Endothelial cell of umbilical vein (primary cell): ENCODE measurements around the gene USP46. TPM values are rescaled to one million over a fixed set of nuclear protein-coding genes. Genes with fewer than 3 reads are reported as not detected.

Experiments
- BruUV-seq: library from RNA; stranded (reverse); fragments of 400-500 nt; replicated peaks from 2 replicates; lab custom pipeline; 2021; lab: Mats Ljungman, UMichigan
- CTCF ChIA-PET: fragments of 300-600, 350-600 bp; sonication (Branson Sonifier 250); formaldehyde crosslinking; loops from one replicate; lab custom pipeline; 2021; ENCODE audit warnings: antibody characterized with exemption, inconsistent platforms; lab: Charles Lee
- POLR2A ChIA-PET: fragments of 300-600, 350-600 bp; sonication (Branson Sonifier 250); formaldehyde crosslinking; loops from one replicate; lab custom pipeline; 2021; ENCODE audit warnings: antibody characterized with exemption, inconsistent platforms; lab: Charles Lee
- DNase-seq: peaks from one replicate; pipeline ENCODE4 v3.0.0-alpha.2; 2011; ENCODE audit warnings: low read depth, low spot score
- FAIRE-seq: peaks from 2 replicates; lab custom pipeline; 2011; peaks lifted over from hg19 to GRCh38; lab: Jason Lieb, UNC
- H2AFZ ChIP-seq: 2 replicates; pipeline ENCODE4 v1.6.0; 2012; ENCODE audit warnings: low read depth, low read length, control low read depth, inconsistent platforms
- H3K27ac ChIP-seq: 2 replicates; pipeline ENCODE4 v1.5.1; 2011; ENCODE audit warnings: low read depth, mild to moderate bottlenecking, control low read depth, low read length, moderate library complexity; ENCODE audit not compliant: insufficient read depth
- H3K27me3 ChIP-seq, 2 experiments: 2 replicates each; pipeline versions ENCODE4 v1.6.0 to v1.6.1; 2011; ENCODE audit warnings: low read length in 2 of 2, mixed read lengths in 1 of 2; ENCODE audit not compliant: control insufficient read depth in 2 of 2, insufficient read depth in 2 of 2
- H3K36me3 ChIP-seq, 2 experiments: 2 replicates in 1 of 2; 3 replicates in 1 of 2; pipeline ENCODE4 v1.5.1; 2011; ENCODE audit warnings: low read length in 2 of 2, mild to moderate bottlenecking in 1 of 2, moderate library complexity in 1 of 2; ENCODE audit not compliant: control insufficient read depth in 2 of 2, insufficient read depth in 2 of 2; ENCODE audit errors: extremely low read depth in 1 of 2
- H3K4me1 ChIP-seq: 3 replicates; pipeline ENCODE4 v1.5.1; 2011; ENCODE audit warnings: mild to moderate bottlenecking, low read length; ENCODE audit not compliant: control insufficient read depth, insufficient read depth; ENCODE audit errors: extremely low read depth
- H3K4me2 ChIP-seq: 2 replicates; pipeline ENCODE4 v1.6.1; 2011; ENCODE audit warnings: low read length, control low read depth, mixed read lengths; ENCODE audit not compliant: insufficient read depth
- H3K4me3 ChIP-seq, 3 experiments: fragments of 200-600 bp in 1 of 3; sonication (generic), shearing (Covaris generic) in 1 of 3; replicated peaks in 1 of 3; 2 replicates each; pipeline ENCODE4 v1.5.1; 2011 to 2016; ENCODE audit warnings: control low read depth in 3 of 3, low read length in 3 of 3, mild to moderate bottlenecking in 2 of 3, inconsistent platforms in 1 of 3, low read depth in 1 of 3, moderate library complexity in 1 of 3; ENCODE audit not compliant: insufficient read depth in 1 of 3
- H3K79me2 ChIP-seq: 2 replicates; pipeline ENCODE4 v1.6.0; 2012; ENCODE audit warnings: low read length, inconsistent platforms; ENCODE audit not compliant: control insufficient read depth, insufficient read depth
- H3K9ac ChIP-seq: replicated peaks from 2 replicates; pipeline ENCODE3; 2011; ENCODE audit warnings: low read length, control low read depth; ENCODE audit not compliant: insufficient read depth; ENCODE audit errors: extremely low read depth
- H3K9me1 ChIP-seq: replicated peaks from 3 replicates; pipeline ENCODE4 v1.6.0; 2011; ENCODE audit warnings: mild to moderate bottlenecking, low read length; ENCODE audit not compliant: control insufficient read depth, insufficient read depth; ENCODE audit errors: extremely low read depth
- H3K9me3 ChIP-seq: replicated peaks from 2 replicates; pipeline ENCODE4 v1.5.1; 2012; ENCODE audit warnings: low read length, inconsistent platforms; ENCODE audit not compliant: control insufficient read depth, insufficient read depth
- H4K20me1 ChIP-seq: replicated peaks from 2 replicates; pipeline ENCODE3; 2011; ENCODE audit warnings: mild to moderate bottlenecking, low read length; ENCODE audit not compliant: control insufficient read depth, insufficient read depth; ENCODE audit errors: extremely low read depth
- CTCF ChIP-seq, 2 donors: IDR thresholded peaks; 1 replicate in 1 of 2; 2 replicates in 1 of 2; pipeline ENCODE4 v1.5.1; 2011; ENCODE audit warnings: low read length in 2 of 2, mild to moderate bottlenecking in 2 of 2, moderate library complexity in 2 of 2, control low read depth in 1 of 2, inconsistent platforms in 1 of 2, low read depth in 1 of 2; ENCODE audit not compliant: insufficient read depth in 1 of 2; ENCODE audit errors: extremely low read depth in 1 of 2
- FOS ChIP-seq: IDR thresholded peaks from 2 replicates; pipeline ENCODE4 v1.6.1; 2011; ENCODE audit warnings: mild to moderate bottlenecking, low read length, moderate library complexity, borderline replicate concordance; ENCODE audit not compliant: insufficient read depth
- GATA2 ChIP-seq: IDR thresholded peaks from 2 replicates; pipeline ENCODE4 v1.7.0; 2011; ENCODE audit warnings: low read depth, mild to moderate bottlenecking, moderate library complexity, mixed read lengths, low read length; ENCODE audit not compliant: insufficient read length, insufficient read depth
- JUN ChIP-seq: IDR thresholded peaks from 2 replicates; pipeline ENCODE4 v1.6.1; 2011; ENCODE audit warnings: borderline replicate concordance, low read depth; ENCODE audit not compliant: insufficient read length, insufficient read depth
- MAX ChIP-seq: IDR thresholded peaks from 2 replicates; pipeline ENCODE4 v1.6.1; 2011; ENCODE audit not compliant: insufficient read depth, insufficient read length
- MYC ChIP-seq: IDR thresholded peaks from one replicate; pipeline ENCODE4 v1.6.1; 2011; ENCODE audit warnings: mild to moderate bottlenecking, low read depth, low read length
- POLR2A ChIP-seq: IDR thresholded peaks from 2 replicates; pipeline ENCODE4 v1.6.1; 2012; ENCODE audit warnings: low read depth, mild to moderate bottlenecking, control low read depth, low read length
- POLR2AphosphoS5 ChIP-seq: IDR thresholded peaks from 2 replicates; pipeline ENCODE4 v1.6.1; 2012; ENCODE audit warnings: low read depth, mild to moderate bottlenecking, control low read depth, low read length, moderate library complexity; ENCODE audit not compliant: insufficient read depth
- dilution Hi-C: fragments of 300-500 bp; cut with MboI; formaldehyde crosslinking; loops from one replicate; pipeline ENCODE4 v1.15.0; 2019; ENCODE audit warnings: low sequenced_read_pairs; ENCODE audit not compliant: extremely low pct_ligation_motif_present
- intact Hi-C: fragments of 100-400 bp; cut with micrococcal nuclease; formaldehyde crosslinking; loops from one replicate; pipeline ENCODE4 v1.10.0; 2022
- polyA plus RNA-seq, 4 experiments: library from polyadenylated mRNA; depleted of rRNA in 3 of 4; stranded (reverse) in 3 of 4; unstranded in 1 of 4; fragments of >200 nt; gene quantifications; 2 replicates each; pipeline versions ENCODE4 v1.2.1 to v1.2.3, GENCODE V29; 2011 to 2012; ENCODE audit warnings: missing spikeins in 1 of 4
- total RNA-seq: library from RNA; stranded (reverse); gene quantifications from 2 replicates; pipeline ENCODE4 v1.2.3, GENCODE V29; 2021

The USP46 gene
- total and polyA plus RNA-seq, 2 donors (not counting 3 experiments of a cell fraction or from before 2014, with no cell fraction given): 5.2 to 23.7 TPM

- intact Hi-C loops (loop anchor here (2.0 to 10.0 kb wide), 8 partner anchors 43 to 1689 kb away; partner anchors contain the start of gene RASL11B), dilution Hi-C loops (no loop called here)
- Histone ChIP-seq H3K4me2 (peak overlapping the region; percentile 23), H4K20me1 (no peaks in the 10 kb centered on the region), H3K9me1 (no peaks in the 10 kb centered on the region), H3K36me3 (no peaks in the 10 kb centered on the region), H2AFZ (no peak overlapping the region), H3K4me1 (no peaks in the 10 kb centered on the region), H3K9ac (no peak overlapping the region), H3K27ac (no peak overlapping the region), H3K27me3 (peaks cover 3 to 6% of the 10 kb centered on the region in 2 experiments), H3K9me3 (no peaks in the 10 kb centered on the region), H3K79me2 (no peaks in the 10 kb centered on the region), H3K4me3 (no peak overlapping the region)
- ChIA-PET CTCF (interaction anchor here (0.6 to 4.1 kb wide), 51 partner anchors 9 to 1688 kb away, joined by 3 to 238 read pairs (median 4); no protein-coding TSS in a partner anchor), POLR2A (no interaction called here)
- DNase-seq: peak; percentile 71
- peak; percentile 92 for FAIRE-seq
- no TSS peak for BruUV-seq
- TF ChIP-seq CTCF (IDR thresholded peaks at IDR 0.05; ENCODE audit: extremely low read depth in 1 of 2, insufficient read depth in 1 of 2, low read depth in 1 of 2, low read length in 2 of 2): peak; percentile 92 to 94
- TF ChIP-seq FOS: no peak
- no peak for TF ChIP-seq JUN
- TF ChIP-seq POLR2A: no peak
- no peak for TF ChIP-seq POLR2AphosphoS5
- TF ChIP-seq MYC: no peak
- peak; percentile 88 for TF ChIP-seq GATA2
- TF ChIP-seq MAX: no peak
Observed at GRCh38 chr4:52545099-52546069, 113.7 kb downstream of the USP46 start.

Other genes starting within 250 kb of the USP46 start
- not detected in 2 replicates for gene ERVMER34-1, start 92.1 kb upstream of the USP46 start, total RNA-seq
- 0.03 TPM in 2 replicates for gene ERVMER34-1, start 92.1 kb upstream of the USP46 start, polyA plus RNA-seq
- not detected in 2 replicates for gene RASL11B, start 203.0 kb upstream of the USP46 start, total RNA-seq
- 0.29 and 0.83 TPM in 2 replicates for gene RASL11B, start 203.0 kb upstream of the USP46 start, polyA plus RNA-seq